Osteocyte (in vitro differentiated cells): ENCODE data around the gene TSSK6. TPM values are rescaled to one million over a fixed set of nuclear protein-coding genes. Genes with fewer than 3 reads are reported as not detected.

Source experiments
- DNase-seq: peaks from one replicate; pipeline ENCODE4 v3.0.0; 2021; ENCODE audit warnings: mixed read lengths; ENCODE audit not compliant: unreplicated experiment; ENCODE audit errors: extremely low spot score
- H3K27ac Mint-ChIP-seq: one replicate; pipeline ENCODE4 v1.8.0; 2021; ENCODE audit warnings: mild to moderate bottlenecking, mixed read lengths; ENCODE audit not compliant: unreplicated experiment
- H3K27me3 Mint-ChIP-seq: one replicate; pipeline ENCODE4 v1.8.0; 2021; ENCODE audit warnings: mixed read lengths; ENCODE audit not compliant: unreplicated experiment
- H3K36me3 Mint-ChIP-seq: one replicate; pipeline ENCODE4 v1.8.0; 2021; ENCODE audit warnings: mixed read lengths; ENCODE audit not compliant: unreplicated experiment
- H3K4me1 Mint-ChIP-seq: one replicate; pipeline ENCODE4 v1.8.0; 2021; ENCODE audit warnings: mixed read lengths; ENCODE audit not compliant: unreplicated experiment
- H3K4me3 Mint-ChIP-seq: one replicate; pipeline ENCODE4 v1.8.0; 2021; ENCODE audit warnings: mild to moderate bottlenecking, moderate library complexity, mixed read lengths; ENCODE audit not compliant: unreplicated experiment
- H3K9me3 Mint-ChIP-seq: one replicate; pipeline ENCODE4 v1.8.0; 2021; ENCODE audit warnings: mixed read lengths; ENCODE audit not compliant: unreplicated experiment
- total RNA-seq: library from RNA; stranded (reverse); gene quantifications from 2 replicates; pipeline ENCODE4 v1.2.1, GENCODE V29; 2021
- TF ChIP-seq, protein P1 (sequence below): fragments of 200-600 bp; sonication (generic); IDR thresholded peaks from 2 replicates; pipeline ENCODE4 v1.5.0; 2021; ENCODE audit warnings: antibody characterized with exemption, mild to moderate bottlenecking, moderate library complexity

TSSK6 gene
- total RNA-seq, 1 donor from 2014 or later, result 1.7 TPM

DNA sequence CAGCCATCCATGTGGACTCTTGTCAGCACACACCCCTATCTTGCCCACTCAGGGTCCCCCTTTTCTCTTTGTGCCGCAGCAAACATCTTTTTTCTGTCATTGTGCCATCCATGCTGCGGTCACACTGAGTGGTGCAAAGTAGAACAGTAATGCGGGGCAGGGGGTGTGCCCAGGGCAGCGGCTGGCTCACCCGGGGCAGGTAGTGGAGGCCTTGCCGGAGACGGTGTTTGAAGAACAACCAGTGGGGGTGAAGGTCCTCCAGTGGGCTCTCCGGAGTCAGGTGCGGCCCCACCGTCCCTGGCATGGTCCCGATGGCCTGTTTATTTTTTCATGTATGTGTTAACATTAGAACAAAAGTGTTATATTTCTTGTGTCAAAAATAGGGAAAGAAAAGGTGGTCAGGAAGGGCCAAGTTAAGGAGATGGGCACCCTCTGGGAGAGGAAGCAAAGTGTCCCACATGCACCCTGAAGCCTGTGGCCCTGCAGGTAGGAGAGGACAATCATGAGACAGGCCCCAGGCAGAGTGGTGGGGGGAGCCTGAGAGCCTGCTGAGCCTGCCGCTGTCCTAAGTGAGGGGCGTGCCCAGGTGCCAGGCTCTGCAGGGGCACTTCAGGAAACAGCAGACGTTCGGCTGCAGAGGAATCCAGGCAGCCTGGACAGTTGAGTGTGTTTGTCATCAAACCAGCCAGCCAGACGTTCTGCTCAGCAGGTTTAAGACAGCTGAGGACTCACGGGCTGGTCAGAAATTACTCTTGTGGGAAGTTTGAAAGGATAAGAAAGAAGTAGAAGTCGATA lies 12.3 kb downstream of the TSSK6 start:
- Mint-ChIP-seq H3K27me3 (no peaks in the 10 kb centered on the region), H3K9me3 (no peaks in the 10 kb centered on the region), H3K36me3 (peaks cover 41% of the 10 kb centered on the region), H3K4me1 (peaks cover 4% of the 10 kb centered on the region), H3K4me3 (no peak overlapping the region), H3K27ac (no peak overlapping the region)
- TF ChIP-seq, protein P1, sequence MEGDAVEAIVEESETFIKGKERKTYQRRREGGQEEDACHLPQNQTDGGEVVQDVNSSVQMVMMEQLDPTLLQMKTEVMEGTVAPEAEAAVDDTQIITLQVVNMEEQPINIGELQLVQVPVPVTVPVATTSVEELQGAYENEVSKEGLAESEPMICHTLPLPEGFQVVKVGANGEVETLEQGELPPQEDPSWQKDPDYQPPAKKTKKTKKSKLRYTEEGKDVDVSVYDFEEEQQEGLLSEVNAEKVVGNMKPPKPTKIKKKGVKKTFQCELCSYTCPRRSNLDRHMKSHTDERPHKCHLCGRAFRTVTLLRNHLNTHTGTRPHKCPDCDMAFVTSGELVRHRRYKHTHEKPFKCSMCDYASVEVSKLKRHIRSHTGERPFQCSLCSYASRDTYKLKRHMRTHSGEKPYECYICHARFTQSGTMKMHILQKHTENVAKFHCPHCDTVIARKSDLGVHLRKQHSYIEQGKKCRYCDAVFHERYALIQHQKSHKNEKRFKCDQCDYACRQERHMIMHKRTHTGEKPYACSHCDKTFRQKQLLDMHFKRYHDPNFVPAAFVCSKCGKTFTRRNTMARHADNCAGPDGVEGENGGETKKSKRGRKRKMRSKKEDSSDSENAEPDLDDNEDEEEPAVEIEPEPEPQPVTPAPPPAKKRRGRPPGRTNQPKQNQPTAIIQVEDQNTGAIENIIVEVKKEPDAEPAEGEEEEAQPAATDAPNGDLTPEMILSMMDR, result no peak
- DNase-seq, result no peak

DNA sequence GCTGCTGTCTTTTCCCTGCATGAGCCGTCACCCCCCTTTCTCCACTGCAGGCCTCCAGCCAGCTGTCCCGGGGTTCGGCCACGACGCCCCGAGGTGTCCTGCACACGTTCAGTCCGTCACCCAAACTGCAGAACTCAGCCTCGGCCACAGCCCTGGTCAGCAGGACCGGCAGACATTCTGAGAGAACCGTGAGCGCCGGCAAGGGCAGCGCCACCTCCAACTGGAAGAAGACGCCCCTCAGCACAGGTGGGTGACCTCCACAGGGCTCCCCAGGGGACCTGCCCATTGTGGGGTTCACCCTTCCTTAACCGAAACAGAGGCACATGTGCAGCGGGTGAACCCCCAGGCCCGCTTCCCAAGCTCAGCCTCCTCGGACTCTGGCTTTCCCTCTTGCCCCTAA lies 13.1 kb downstream of the TSSK6 start:
- no peaks in the 10 kb centered on the region for H3K9me3 Mint-ChIP-seq
- peaks cover 41% of the 10 kb centered on the region for H3K36me3 Mint-ChIP-seq
- TF ChIP-seq, protein P1, result no peak
- DNase-seq, result no peak
- no peaks in the 10 kb centered on the region for H3K27me3 Mint-ChIP-seq
- peaks cover 4% of the 10 kb centered on the region for H3K4me1 Mint-ChIP-seq
- H3K27ac Mint-ChIP-seq, result no peak overlapping the region
- H3K4me3 Mint-ChIP-seq, result no peak overlapping the region

GRCh38 chr19:19501798-19502197 lies 13.6 kb downstream of the TSSK6 start:
- Mint-ChIP-seq H3K27ac (no peak overlapping the region), H3K36me3 (peaks cover 40% of the 10 kb centered on the region), H3K4me3 (no peak overlapping the region), H3K27me3 (no peaks in the 10 kb centered on the region), H3K4me1 (peaks cover 4% of the 10 kb centered on the region), H3K9me3 (no peaks in the 10 kb centered on the region)
- no peak for DNase-seq
- TF ChIP-seq, protein P1, result no peak

DNA sequence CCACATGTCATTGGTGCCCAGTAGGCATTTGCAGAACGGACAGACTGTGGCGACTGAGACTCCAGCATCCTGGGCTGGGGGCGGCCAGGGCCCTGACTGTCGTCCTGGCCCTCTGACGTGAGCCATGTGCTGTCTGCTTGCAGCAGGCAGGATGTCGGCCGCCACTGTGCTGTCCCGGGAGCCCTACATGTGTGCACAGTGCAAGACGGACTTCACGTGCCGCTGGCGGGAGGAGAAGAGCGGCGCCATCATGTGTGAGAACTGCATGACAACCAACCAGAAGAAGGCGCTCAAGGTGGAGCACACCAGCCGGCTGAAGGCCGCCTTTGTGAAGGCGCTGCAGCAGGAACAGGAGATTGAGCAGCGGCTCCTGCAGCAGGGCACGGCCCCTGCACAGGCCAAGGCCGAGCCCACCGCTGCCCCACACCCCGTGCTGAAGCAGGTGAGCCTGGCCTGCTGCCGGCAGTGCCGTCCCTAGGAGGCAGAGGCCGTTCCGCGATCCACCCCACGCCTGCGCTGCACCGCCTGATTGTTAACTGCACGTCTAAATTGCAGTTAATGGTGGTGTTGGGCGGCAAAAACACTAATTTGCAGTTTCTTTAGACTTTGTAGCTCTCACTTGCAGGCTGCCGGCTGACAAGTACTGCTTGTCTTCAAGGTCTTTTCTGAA lies 14.2 kb downstream of the TSSK6 start:
- Mint-ChIP-seq H3K27me3 (no peaks in the 10 kb centered on the region), H3K9me3 (no peaks in the 10 kb centered on the region), H3K4me1 (no peaks in the 10 kb centered on the region)

More for the DNA sequence above, 14.2 kb downstream of the TSSK6 start:
- Mint-ChIP-seq H3K4me3 (no peak overlapping the region), H3K36me3 (peaks cover 39% of the 10 kb centered on the region), H3K27ac (no peak overlapping the region)
- TF ChIP-seq, protein P1, result no peak
- no peak for DNase-seq
